ENCODE results near the gene NPPA.

DNA sequence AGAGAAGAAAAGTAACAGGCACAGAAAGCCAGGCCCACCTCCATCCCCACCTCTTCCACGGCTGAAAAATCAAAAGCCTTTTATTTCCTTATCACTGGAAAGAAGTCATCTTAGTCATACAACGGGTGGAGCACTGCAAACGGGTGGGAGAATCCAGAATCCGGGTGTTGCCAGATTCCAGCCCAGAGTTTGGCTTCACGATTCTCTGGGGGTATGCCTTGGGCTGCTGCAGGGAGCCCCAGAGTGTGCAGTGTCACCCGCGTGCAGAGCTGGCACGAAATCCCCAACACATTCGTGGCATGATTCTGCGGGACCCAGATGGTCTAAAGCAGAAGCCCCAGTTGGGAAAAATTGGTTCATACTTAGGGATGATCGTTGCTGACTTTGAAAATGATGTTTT is 2.6 kb upstream of the NPPA start:
- TF ChIP-seq, protein P1, sequence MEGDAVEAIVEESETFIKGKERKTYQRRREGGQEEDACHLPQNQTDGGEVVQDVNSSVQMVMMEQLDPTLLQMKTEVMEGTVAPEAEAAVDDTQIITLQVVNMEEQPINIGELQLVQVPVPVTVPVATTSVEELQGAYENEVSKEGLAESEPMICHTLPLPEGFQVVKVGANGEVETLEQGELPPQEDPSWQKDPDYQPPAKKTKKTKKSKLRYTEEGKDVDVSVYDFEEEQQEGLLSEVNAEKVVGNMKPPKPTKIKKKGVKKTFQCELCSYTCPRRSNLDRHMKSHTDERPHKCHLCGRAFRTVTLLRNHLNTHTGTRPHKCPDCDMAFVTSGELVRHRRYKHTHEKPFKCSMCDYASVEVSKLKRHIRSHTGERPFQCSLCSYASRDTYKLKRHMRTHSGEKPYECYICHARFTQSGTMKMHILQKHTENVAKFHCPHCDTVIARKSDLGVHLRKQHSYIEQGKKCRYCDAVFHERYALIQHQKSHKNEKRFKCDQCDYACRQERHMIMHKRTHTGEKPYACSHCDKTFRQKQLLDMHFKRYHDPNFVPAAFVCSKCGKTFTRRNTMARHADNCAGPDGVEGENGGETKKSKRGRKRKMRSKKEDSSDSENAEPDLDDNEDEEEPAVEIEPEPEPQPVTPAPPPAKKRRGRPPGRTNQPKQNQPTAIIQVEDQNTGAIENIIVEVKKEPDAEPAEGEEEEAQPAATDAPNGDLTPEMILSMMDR (IDR thresholded peaks at IDR 0.05; ENCODE audit: poor library complexity), result no peak
- TF ChIP-seq EZH2phosphoT487 (IDR thresholded peaks at IDR 0.05; ENCODE audit: low read depth, severe bottlenecking, unreplicated experiment) (no peak), EZH2 (IDR thresholded peaks at IDR 0.05; ENCODE audit: borderline replicate concordance) (no peak)

All from hepatocyte (in vitro differentiated cells).